HG03354 (cell line): ENCODE data around the gene PRKAG2.

Source experiments
- ATAC-seq: cut with Tn5 transposase; IDR thresholded peaks from one replicate; pipeline ENCODE4 v1.9.1; 2021; ENCODE audit warnings: mild to moderate bottlenecking; ENCODE audit not compliant: unreplicated experiment, poor library complexity, severe bottlenecking

Gene PRKAG2

DNA sequence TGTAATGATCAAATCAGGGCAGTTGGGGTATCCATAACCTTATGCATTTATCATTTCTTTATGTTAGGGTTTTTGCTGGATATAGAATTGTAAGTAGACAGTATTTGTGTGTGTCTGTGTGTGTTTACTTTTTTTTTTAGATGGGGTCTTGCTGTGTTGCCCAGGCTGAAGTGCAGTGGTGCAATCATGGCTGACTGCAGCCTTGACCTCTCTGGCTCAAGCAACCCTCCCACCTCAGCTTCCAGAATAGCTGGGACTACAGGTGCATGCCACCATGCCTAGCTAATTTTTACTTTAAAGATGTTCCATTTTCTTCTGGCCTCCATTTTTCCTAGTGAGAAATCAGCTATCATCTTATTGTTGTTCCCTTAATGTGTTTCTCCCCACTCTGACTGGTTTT, 347.1 kb downstream of the PRKAG2 start:
- no peak for ATAC-seq

DNA sequence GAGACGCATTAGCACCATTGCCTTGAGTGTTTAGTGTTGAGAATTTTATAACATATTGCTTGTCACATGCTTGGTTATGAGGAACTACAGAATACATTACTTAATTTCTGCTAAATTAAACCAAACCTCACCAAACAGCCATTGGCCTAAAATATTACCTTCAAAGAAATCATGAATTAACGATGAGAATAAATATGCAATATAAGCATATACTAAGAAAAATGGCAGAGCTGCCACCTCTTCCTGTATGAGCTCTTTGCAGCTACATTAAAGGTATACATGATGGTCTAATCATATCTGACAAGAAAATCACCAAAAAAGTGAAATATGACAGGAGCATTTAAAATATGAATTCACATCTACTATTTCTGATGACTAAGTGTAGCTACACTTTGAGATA, 352.1 kb downstream of the PRKAG2 start:
- no peak for ATAC-seq

DNA sequence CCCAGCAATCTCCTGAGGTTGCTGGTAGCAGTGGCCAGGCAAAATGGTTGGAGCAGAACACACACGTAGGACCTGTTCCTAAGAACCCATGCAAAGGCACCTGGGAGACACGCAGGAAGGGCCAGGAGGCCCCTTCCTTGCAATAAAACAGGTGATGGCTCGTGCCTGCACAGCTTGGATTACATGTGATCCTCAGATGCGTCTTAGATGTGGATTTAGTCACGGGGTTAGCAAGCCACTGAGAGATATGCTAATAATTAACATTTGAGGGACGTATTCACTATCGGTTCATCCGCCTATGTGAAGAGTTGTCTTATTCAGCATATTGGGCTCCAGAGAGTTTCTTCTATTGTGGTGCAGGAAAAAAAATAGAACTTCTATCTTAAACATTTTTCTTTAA, 352.6 kb downstream of the PRKAG2 start:
- ATAC-seq: no peak

DNA sequence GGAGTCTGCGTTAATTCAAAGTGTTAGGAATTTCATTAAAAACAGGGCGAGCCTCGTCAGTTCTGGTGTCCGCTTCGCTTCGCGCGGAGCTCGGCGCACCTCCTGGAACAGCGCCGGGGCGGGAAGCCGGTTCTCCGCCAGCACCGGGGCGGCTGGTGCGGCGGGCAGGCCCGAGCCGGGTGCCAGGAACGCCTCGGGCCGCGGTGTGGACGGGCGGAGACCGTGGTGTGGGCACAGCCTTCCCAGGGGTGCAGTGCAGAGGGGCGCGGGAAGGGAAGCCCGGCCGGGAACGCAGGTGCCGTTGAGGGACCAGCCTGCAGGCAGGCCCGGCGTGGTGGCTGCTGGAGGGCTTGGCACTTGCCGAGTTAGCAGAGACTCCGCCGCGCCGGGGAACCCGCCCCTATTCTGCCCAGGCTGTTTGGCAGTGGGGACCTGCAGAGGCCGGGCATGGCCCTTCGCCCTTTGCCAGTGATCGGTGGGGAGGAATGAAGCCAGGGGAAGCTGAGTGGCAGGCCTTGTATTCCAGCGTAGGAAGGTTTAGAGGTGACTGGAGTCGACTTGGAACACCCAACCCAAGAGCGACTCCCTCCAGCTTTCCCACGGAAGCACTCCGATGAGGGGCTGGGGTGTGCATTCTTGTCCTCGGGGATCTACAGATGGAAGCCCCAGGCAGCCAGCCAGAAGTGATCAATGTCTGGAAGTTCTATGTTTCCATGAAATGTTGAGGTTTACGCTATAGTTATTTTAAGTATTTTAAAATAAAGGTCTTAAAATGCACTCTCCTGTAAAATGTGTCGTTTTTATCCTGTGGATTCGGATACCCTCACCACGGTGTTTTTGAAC, 356.3 kb downstream of the PRKAG2 start:
- ATAC-seq: peak; percentile 2

DNA sequence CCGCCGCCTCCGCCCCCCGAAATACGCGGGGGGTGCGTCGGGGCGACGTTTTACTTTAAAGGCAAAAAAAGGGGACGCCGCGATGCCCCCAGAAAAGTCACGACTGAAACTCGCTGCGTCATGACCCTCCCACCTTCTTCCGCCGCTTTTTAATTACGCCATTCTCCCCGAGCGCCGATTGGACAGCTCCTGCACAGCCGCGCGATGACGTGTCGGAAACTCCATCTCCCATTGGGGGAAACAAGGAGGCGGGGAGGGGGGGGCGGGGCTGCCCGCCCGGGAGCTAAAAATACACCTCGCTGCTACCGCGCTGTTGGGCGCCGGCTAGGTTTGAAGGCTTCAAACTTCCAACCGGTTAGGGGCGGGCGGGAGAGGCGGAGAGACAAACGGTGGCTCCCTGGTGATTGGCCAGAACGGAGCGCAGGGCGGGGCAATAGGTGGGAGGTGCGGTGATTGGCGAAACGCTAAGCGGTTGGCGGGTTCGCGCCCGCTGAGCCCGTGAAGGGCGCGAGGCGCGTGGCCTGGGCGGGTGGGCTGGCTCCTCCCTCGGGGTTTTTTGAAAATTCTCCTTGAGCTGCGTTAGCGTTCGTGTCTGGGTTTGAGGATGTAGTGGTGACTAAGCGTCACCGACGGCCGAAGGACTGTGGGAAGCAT, 357.0 kb downstream of the PRKAG2 start, which contains the start of gene RHEB:
RHEB (minus strand) TSS at position 131 of the 654 bp plus-strand sequence. CDS start 384 bp downstream, outside the sequence.
- ATAC-seq: peak; percentile 84

DNA sequence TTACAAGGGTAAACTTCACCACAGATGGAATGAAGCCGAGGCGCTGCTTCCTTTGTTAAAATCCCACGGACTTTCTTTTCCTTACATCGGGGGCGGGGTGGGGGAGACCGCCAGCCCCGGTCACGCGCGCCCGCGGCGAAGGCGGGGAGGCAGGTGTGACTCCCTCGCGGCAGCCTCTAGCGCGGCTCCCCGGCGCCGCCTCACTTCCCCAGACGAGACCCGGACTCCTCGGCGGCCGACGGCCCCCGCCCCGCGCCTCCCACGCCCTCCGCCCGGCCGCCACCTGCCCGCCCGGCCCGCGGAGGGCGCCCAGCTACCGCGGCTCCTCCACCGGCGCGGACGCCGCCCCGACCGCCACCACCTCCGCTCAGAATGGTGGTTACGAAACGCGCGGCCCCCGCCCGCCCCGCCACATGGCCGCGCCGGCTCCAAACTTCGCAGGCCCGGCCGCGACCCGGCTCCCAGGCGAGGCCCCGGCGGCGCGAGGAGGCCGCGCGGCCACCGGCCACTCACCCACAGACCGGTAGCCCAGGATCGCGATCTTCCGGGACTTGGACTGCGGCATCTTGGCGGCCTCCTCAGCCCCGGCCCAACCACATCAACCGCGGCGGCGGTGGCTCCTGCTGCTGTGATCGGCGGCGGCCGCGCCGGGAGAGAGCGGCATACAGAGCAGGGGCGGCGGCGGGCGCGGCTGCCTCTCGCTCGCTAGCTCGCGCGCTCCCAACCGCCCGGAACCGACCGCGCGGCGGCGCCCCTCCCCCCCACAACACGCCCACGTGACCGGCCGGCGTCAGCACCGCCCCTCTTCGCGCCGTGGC, 357.8 kb downstream of the PRKAG2 start:
- ATAC-seq: peak; percentile 61

DNA sequence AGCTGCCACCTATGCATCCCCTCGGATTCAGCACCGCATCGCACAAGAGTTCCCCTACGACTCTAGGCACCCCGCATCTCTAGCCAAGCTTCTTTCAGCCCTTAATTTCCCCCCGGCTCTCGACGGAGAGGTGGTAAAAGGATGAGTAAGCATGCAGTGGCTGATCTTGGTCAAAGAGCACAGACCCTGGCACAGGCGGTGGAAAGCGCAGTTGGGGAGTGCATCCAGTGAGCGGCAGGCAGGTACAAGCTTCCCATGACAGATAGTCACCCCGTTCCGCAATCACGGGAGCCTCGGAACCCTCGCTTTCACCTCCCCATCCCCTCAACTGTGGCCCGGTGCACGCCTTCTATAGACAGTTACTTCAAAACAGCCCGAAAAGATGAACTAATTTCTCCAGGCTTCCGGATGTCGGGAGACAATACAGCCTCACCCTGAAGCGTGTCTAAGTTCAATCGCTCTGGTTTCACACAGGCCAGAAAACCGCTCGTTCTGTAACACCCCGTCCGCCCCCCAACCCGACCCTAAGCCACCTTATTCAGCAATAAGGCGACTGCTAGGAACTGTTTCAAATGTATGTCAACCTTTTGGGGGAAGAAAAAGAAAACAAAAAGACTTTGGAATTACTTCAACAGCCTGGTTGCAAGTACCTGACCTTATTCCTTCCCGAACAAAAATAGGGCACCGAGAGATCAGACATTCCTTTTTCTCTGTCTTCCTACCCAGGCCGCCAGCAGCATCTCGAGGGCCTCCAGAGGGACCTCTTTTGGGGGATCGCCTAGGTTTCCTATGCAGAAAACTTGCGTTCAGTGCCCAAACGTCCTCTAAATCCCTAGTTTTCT, 358.6 kb downstream of the PRKAG2 start:
- no peak for ATAC-seq

DNA sequence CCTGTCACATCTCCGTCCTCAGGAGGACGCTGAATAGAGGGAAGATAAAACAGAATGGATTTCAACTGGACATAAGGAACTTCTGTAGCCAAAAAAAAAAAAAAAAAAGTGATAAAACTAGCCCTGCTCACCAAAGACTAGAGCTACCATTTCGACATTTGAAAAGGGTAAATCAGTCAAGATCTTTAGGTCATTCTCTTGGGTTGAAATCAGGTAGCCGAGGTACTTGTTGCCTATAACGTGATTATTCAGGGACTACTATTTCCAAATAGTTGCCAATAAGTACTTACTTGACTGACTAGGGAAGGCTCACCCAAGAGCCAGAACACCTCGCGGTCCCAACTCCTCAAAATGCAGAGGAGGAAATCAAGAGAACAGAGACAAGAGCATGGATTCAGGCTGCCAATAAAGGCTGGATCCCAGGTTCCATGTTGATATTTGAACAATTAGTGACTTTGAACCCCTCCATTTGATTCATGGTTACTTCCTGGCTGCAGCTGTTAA, 359.3 kb downstream of the PRKAG2 start:
- no peak for ATAC-seq

DNA sequence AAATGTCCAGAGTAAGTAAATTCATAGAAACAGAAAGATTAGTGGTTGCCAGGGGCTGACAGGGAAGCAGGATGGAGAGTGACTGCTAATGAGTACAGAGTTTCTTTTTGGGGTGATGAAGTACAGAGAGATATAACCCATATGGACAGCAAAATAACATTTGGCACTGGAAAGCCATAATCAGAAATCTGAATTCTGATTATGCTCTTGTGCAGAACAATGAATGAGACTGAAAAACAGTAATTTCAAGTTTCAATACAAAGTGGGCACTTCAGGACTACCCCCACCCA, 361.7 kb downstream of the PRKAG2 start:
- ATAC-seq: no peak

DNA sequence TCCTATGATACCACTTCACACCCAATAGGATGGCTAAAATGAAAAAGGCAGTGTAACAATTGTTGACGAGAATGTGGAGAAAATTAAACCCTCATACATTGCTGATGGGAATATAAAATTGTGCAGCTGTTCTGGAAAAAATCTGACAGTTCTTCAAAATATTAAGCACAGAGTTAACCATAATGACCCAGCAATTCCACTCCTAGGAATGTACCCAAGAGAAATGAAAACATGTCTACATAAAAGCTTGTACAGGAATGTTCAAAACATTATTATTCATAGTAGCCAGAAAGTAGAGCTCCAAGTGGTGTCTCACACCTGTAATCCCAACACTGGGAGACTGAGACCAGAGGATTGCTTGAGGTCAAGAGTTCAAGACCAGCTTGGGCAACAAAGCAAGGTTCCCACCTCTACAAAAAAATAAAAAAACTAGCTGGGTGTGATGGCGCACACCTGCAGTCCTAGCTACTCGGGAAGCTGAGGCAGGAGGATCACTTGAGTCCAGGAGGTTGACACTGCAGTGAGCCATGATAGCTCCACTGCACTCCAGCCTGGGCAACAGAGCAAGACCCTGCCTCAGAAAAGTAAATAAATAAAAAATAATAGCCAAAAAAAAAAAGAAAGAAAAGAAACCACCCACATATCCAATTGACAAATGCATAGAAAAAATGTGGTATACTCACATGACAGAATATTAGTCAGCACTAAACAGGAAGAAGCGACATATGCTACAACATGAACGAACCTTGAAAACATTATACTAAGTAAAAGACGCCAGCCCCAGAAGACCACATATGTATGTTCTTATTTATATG, 362.2 kb downstream of the PRKAG2 start:
- no peak for ATAC-seq

DNA sequence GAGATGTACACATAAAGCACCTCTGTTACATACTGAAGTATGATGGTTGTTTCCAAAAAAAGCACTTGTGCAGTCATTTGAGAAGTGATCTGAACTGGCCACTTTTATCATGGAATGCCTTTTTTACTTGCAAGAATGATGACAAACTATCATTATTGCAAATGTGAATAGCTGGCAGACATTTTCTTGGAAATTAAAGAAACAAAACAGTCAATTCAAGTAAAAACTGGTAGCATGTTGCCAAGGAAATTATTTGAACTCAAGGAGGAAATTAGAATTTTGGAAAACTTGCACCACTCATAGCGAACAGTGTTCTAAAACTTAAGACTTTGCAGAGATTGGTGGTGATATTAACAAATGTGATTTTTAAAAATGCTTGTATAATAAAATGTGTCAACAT, 363.8 kb downstream of the PRKAG2 start:
- ATAC-seq: no peak

DNA sequence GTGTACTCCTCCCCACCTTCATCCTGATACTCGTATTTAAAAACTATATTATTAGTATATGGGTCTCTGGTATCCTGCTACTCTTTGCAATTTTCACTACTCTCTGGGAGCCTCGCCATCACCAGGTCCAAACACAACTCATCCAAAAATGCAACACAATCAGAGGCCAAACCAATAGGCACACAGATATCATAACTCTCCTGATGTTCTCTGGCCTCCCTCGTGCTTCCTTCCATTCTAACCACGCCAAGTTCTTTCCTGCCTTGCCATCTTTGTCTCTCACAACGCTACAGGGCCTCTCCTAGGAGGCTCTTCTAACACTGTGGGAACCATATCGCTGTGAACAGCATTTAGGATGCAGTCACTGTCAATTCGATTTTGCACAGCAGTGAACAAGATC, 364.6 kb downstream of the PRKAG2 start:
- no peak for ATAC-seq

DNA sequence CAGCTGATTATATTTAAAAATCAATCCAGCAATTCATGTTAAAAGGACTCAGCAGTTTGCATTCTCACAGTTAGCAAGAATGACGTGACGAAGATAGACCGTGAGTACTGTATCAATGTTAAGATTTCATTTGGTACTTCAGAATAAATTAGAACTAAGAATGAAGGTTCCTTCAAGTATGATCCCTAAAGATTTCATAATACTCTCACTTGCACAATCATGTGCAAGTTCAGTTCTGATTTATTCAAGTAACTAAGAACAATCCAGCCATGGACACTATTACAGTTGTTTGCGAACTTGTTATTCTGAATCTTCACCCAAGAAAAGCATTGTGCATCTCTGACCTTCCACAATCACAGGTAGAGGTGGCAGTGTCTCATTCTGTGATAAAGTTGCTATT, 365.0 kb downstream of the PRKAG2 start:
- ATAC-seq: no peak

DNA sequence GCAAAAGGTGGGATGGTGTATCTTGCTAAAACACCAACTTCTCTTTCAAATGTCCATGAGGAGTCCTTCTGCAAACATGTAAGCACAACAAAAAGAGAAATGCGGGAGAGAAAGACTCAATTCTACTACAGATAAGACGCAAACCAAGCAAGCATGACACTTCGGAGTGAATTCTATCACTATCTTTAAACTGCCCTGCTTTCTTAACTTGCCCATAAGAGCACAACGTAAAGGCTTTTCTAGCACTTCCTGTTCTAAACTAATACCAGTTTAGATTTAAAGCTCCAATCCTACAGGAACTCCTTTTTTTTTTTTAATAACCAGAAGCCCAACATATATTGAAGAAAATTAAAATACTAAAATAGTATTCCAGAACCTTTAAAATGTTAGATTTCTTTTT, 365.6 kb downstream of the PRKAG2 start:
- no peak for ATAC-seq

DNA sequence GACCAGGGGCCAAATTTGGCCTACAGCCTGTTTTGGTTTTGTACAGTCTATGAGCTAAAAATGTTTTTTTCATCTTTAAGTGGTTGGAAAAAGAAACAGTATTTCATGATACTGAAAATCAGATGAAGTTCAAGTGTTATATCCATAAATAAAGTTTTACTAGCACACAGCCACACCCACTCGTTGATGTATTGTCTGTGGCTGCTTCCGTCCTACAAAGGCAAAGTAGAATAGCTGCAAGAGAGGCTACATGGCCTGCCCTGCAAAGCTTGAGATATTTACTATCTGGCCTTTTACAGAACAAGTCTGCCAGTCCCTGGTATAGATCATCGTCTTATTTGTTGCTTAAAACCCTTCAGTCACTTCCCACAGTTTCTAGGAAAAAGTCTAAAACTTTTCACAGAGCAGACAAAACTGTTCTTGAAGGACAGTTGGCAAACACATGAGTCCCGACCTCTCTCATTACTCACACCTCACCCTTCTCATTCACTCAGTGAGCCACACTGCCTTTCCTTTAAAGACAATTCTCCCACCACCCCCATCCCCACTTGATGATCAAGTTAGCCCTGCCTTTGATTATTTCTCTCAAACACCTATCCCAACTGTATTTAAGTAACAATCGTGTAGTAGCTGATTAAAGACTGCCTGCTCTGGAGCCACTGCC, 367.1 kb downstream of the PRKAG2 start:
- no peak for ATAC-seq

DNA sequence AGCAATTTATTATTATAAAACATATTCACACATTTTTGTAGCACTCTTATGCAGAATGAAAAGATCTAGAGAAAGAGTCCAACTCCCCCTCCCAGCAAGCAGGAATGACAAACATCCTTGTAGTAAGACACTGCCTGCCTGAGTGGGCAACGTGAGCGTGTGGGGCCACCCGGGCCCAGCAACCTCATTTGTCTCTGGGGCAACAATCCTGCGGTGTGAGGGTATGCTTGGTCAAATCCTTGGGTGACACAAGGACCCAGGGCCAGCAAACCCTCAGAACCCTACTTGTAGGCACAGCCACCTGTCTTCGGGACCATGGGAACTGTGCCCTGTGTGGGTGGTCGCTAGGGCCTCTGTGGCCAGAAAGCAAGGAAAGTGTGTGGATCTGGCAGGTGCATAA, 367.9 kb downstream of the PRKAG2 start:
- no peak for ATAC-seq

DNA sequence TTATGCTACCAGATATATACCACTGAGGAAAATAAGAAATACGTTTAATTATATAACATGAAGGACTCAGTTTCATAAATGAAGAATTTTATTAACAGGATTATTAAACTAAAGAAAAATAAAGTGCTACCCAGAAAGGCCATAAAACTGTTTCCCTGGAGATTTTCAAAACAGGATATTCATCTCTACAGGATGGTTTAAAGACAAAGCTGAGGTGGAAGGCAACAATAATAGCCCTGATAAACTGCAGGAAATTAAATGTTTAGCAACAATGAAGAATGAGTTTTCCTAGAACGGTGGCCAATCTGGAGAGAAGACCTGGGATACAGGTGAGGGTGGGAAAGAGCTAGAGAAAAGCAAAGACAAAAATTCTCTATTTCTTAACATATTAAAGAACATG, 369.1 kb downstream of the PRKAG2 start:
- no peak for ATAC-seq

DNA sequence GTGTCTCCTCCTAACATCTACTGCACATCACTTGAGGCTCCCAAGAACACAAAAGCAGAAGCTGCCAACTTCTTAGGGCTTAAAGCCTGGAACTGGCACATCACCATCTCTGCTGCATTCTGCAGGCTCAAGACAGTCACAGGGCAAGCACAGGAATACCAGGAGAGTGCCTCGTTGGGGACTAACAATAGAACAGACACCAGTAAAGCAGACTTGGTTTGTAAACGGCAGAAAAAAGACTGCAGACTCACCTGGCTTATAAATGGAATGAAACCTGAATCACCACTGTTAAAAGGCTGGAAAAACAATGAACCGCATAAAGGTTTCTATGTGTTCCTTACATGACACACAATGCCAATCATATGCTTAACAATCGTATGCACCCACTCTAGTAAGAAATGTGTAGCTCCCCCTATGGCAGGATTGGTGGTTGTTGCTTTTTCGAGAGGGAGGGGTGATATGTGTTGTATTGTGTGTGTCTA, 370.0 kb downstream of the PRKAG2 start:
- no peak for ATAC-seq
